UCSD-AML1 (cell line): ENCODE measurements around the gene DENND5B.
"Not testable (repeated sequence)": the region's sequence is repeated elsewhere in the genome, so short reads cannot be mapped to it uniquely, and the experiment has no call there.

ENCODE experiments used
- DNase-seq: peaks from one replicate; lab custom pipeline; 2025; ENCODE audit not compliant: unreplicated experiment; lab: John Stamatoyannopoulos, UW

Gene DENND5B

DNA sequence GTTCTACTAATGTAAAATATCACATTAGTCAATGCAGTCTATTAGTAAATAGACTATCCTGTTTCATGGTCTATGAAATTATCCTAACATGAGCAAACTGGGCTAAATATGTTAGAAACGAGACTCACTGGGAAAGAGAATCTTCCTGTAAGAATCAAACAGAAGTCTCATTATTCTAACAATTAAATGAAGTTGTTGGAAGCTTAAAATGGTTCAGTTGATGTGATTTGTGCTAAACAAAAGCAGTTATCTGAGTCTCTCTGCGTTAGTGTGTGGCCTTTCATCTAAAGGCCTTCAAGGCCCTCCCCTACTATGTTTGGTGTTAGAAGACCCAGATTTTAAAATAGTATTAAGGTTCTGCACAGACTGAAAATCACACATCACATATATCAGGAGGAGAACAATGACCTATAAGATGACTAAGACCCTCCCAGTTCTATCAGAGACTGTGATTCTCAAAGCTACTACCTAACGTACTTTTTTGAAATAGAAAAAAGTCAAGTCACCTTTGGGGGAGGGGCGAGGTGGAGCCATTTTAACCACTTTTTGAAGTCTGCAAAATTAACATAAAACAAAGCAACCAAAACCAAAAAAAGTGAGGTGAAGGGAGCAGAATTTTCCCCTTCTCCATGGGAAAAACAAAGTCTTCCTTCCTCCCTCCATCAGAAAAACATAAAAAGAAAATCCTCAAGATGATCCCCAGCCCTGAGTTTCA, 82.3 kb downstream of the DENND5B start:
- DNase-seq, result no peak

DNA sequence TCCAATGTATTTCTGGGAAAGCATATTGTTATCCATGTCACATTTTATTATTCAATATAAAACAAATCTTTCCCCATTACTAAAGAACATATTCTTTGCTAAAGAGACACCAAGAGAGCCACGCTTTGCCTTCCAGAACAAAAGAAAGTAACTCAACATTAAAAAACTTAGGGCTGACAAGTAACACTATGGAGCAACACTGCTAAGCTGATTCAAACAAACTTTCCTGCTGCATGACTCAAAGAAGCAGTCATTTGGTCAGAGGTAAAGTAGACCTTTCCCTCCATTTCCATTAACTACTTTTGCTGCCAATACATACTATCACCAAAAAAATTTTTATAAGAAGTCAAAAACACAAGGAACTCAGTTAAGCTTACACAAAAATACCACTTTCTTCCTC, 83.0 kb downstream of the DENND5B start:
- DNase-seq, result no peak

DNA sequence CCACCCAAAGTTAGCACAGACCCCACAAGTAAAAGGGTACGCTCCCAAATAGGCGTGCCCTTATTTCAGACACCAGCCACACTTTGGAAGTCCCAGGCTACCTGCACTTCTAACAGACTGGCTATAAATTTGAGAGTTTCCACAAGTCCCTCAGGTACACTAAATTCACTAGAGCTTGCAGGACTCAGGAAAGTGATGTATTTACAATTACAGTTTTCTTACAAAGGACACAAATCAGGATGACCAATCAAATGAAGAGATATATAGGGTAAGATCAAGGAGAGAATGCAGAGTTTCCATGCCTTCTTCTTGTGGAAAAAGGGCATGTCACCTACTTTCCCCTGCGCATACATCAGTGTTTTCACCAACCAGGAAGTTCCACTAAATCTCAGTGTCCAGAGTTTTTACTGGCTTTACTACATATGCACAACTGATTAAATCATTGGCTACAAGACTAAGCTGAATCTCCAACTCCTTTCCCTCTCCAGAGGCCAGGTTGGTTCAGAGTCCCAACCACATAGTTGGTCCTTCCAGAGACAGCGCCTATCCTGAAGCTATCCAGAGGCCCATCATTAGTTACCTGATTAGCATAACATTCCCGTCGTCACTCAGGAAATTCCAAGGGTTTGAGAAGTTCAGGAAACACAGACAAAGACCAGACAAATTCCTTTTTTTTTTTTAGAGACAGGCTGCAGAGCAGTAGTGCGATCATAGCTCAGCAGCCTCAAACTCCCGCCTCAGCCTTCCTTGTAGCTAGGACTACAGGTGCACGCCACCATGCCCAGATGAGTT, 84.2 kb downstream of the DENND5B start:
- DNase-seq, result no peak

DNA sequence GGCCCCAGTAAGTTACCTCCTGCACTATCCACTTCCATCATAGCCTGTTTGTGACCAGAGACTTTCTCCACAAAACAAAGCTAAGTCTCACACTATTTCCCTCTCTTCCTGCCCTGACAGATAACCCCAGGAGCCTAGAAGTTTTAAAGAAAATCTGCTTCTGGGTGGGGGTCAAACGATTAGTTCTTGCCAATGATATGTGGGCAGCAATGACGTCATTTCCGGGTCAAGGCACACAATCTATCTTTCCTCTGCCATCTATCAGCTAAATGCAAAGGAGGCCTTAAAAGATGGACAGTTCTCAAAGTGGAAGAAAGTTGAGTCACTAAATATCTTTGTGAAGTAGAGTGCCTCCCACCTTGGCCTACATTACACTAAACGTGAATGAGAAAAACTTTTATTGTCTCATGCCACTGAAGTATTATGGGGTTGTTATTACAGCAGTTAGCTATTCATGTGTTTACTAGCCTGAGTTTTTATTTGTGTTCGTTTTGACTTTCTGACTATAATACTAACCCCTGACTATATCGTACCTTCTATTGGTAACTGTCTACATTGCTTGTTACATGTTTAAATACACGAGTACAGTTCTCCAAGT, 86.2 kb downstream of the DENND5B start:
- DNase-seq, result no peak

DNA sequence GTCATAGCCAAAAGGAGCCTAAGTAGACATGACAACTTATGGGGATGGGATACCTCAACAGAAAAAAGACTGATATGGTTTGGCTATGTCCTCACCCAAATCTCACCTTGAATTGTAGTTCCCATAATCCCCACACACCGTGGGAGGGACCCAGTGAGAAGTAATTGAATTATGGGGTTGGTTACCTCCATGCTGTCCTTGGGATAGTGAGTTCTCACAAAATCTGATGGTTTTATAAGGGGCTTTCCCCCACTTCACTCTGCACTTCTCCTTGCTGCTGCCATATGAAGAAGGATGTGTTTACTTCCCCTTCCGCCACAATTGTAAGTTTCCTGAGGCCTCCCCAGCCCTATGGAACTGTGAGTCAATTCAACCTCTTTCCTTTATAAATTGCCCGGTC, 89.9 kb downstream of the DENND5B start:
- not testable (repeated sequence) for DNase-seq

DNA sequence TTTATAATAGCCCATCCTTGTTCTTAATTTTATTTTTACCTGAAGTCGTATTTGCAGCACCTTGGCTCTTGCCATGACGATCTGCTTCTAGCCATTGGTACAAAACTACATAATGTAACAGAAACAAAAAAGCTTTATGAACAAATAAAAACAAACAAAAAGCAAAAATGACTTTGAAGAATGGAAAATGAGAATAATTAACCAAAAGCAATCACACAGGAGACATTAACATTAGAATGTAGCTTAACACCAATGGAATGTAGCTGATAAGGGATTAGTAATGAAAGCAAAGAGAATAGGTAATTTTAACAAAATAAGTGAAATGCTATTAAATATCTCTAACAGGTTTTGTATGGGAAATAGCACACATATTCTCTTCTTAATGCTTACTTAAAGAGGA, 91.4 kb downstream of the DENND5B start:
- no peak for DNase-seq

DNA sequence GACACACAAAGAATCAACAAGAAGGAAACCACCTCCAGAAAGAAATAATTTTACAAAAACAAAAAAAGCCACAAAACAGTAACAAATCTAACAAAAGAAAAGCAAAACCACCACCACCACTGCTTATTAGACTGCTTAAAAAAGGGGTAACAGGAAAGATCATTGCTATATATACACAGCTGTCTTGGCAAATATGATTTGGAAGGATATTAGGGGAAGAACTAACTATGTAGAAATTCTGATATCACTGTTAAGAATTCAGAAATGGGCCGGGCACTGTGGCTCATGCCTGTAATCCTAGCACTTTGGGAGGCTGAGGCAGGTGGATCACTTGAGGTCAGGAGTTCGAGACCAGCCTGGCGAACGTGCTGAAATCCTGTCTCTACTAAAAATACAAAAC, 92.5 kb downstream of the DENND5B start:
- no peak for DNase-seq

DNA sequence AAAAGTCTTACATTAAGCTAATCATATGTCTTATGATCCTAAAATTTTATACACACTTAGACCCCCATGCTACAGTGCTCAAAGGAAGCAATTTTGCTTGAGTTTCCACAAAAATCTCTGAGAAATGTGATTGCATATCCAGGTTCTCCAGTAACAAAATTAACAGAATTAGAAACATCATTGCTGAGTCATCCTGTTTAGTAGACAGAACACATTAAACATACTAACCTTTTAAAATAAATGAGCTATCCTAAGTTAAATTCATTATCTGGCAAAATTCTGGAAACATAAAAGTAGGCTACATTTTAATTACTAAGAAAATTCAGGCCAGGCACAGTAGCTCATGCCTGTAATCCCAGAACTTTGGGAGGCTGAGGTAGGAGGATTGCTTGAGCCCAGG, 94.7 kb downstream of the DENND5B start:
- no peak for DNase-seq

DNA sequence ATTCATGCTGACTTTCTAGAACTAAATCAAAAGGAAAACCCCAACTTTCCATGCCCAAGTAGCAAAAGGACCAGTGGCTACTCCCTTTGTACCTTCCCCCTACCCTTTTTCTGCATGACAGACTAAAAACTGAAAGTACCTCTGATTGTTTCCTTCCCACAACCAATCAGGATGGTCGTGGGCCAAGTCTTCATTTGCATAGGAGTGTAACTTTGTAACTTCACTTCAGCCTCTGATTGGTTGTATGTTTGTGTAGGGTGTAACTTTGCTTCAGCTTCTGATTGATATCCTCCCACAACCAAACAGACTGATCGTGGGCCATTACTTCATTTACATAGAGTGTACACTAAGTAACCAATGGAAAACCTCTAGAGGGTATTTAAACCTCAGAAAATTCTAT, 96.5 kb downstream of the DENND5B start:
- DNase-seq, result no peak

DNA sequence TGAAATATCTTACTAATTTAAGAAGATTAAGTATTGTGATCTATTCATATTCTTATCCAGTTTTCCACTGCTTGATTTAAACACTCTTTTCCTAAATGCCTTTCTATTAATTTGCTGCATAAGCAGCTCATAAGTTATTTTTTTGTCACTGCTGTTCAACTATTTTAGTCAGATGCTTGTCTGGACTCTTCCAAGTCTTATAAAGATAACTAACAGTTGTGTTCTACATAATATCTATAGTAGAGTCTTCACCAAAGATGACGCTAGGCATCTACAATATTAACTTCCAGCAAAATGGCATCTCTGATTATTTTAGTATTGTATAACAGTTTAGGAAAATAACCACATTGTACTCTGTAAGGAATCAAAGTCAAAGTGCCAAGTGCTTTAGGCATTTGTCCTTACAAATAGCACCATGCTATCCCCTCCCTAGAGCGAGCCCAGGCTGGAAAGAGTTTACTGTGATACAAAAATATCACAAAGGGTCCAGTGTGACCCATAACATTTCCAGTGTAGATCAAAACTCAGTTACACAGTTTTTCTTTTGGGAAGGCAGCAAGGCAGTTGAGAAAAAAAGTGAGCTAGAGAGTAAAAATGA, 98.2 kb downstream of the DENND5B start:
- DNase-seq, result no peak

DNA sequence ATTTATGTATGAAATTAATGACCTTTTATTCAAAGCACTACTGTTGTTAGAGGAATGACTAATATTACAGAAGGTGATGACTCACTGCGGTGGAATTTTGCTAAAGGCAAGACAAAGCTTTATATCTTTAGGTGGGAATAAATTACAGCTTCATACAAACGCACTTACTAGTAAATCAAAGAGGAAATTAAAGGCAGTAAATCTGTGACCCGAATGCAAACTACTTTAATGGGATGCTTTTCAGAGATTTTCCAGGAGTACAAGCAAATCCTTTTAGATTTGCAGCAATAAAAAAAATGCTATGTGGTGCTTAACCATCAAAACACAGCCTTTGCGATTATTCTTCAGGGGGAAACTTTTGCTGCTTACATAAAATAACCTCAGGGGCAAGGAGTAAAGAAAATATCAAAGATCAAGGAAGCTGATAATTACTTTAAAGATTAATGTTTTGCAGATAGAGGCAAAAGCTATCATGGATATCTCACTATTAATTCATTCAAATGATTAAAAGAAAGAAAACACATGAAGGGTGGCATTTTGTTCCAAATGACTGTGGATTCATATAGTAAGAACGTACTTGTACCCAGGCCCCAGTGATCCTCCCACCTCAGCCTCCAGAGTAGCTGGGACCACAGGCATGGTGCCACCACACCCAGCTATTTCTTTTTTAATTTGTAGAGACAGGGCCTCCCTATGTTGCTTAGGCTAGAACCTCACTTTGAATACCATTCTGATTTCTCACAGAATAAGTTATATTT, 98.9 kb downstream of the DENND5B start:
- DNase-seq, result no peak

DNA sequence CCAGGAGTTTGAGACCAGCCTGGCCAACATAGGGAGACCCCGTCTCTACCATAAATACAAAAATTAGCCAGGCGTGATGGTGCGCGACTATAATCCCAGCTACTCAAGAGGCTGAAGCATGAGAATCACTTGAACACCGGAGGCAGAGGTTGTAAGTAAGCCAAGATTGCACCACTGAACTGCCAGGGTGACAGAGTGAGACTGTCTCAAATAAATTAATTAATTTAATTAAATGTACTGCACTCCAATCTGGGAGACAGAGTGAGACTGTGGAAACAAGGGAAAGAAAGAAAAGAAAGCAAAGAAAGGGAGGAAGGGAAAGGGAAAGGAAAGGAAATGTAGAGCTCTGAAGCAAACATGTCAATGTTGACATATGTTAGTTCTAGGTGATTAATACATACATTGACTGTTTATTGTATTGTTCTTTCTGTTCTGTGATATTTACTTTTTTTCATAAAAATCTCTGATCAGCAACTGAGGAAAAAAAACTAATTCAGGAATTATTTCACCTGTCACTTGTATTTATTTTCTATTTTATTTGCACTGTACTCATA, 99.6 kb downstream of the DENND5B start:
- DNase-seq, result no peak

DNA sequence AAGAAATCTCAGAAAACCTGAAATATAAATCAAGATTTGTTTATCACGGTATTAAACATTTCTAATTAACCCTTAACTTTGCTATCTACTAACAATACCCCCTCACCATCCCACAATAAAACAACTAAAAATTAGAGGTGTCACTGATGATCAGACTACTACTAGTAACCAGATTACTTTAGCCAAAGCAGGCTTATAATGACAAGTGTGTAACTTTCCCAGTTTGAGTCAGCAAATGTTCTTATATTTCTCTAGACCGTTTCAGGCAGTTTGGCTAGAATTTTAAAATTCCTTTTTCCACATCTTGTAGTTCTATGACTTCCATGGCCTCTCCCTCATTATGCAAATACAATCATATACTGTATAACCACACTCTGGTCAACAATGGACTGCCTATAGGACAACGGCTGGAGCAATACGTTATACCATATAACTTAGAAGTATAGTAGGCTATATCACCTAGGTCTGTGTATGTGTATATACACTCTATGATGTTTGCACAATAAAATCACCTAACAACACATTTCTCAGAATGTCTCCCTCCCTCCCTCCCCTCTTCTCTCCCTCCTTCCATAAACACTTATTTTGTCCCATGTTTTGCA, 102.1 kb downstream of the DENND5B start:
- no peak for DNase-seq

DNA sequence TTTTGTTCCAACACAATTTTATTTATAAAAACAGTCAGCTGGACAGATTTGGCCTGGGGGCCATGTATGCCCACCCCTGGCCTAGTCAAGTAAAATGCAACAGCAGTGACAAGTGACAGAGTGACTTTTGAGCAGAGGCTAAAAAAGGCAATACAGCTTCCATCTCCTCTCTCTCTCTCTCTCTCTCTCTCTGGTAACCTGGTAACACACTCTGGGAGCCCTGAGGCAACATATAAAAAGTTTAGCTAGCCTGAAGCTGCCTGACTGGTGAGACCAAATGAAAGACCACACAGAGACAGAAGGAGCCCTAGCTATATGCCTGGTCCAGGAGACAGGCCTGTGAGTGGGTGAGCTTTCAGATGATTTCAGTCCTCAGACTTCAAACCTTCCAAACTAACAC, 105.4 kb downstream of the DENND5B start:
- no peak for DNase-seq

DNA sequence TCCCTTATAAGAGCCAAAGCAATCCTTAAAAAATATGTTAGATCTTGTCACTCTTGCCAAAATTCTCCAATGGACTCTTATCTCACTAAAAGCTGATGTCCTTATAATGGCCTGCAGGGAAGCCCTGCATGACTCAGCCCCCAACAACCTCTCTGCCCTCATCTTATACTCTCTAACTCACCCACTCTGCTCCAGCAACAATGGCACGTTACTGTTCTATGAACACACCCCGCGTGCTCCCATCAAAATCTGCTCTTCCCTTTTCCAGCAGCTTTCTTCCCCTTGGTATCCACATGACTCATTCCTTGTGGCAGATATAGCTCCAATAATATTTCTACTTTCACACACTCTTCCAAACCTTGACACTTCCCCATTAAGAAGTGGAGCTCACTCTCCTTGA, 108.1 kb downstream of the DENND5B start:
- no peak for DNase-seq

DNA sequence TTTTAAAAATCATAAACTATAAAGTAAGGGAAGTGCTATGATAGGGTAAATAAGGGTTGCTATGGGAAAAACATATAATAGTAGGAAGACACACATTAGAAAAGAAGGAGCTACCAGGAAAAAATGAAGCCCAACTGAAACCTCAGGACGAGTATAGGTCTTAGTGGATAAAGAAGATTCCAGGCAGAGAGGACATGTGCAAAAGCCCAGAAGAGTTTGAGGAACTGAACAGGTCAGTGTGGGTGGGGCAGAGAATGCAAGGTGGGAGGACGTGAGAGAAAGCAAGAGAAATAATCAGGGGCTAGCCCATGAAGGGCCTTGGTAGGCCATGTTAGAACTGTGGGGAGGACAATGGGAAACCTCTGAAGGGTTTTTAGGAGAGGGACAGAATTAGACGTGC, 109.5 kb downstream of the DENND5B start:
- no peak for DNase-seq

DNA sequence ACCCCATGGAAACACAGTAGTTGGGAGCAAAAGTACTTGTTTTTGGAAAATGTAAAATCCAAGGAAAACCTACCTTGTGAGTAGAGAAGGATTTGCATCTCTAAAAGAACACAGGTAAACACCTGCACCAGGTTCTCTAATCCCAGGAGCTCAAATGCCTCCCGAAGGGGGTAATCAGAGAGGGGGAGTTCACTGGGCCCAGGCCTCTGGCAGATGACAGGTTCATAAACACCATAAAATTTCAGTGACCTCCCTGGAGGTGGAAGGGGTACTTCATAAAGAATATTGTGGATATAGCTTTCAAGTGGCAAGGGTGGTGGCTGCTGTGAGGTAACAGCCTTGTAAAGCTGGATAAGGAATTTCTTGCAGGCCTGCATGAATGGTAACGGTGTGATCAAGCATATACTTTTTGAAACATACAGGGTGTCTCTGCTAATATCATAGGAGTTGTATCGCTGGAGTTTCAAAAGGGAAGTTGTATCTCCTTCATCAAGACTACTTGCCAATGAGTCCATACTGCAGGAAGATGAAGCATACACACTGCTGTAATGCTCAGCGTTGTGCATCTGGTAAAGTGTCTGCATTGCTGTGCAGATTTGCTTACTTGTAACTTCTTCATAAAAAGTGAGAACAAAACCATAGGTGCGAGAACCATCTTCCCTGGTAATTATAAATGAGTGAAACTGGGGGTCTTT, 111.3 kb downstream of the DENND5B start:
- no peak for DNase-seq

DNA sequence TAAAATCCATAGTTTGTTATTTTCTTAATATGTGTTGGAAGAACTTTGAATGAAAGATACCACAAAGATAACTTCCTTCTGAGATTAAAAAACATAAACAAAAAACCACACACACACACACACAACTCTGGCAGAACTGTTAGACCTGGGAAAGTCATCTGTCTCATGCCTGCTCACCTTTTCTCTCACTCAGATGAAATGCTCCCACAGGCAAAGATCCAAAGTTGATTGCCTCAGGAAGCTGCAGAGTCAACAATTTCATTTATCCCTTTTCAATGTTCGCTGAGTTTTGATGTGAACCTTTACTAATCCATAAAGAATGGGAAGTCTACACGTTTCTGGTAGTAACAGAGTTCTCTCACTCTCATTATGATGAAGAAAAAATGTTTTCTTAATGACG, 112.0 kb downstream of the DENND5B start:
- no peak for DNase-seq

DNA sequence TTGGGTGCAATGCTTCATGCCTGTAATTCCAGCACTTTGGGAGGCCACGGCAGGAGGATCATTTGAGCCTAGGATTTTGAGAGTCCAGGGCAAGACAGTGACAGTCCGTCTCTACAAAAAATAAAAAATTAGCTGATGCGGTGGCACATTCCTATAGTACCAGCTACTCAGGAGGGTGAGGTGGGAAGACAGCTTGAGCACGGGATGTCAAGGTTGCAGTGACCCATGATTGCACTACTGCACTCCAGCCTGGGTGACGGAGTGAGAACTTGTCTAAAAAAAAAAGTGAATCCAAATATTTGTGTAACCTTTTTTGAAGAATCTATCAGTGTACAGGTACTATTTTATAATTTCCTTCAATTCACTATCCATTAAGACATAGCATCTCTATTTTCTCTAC, 112.5 kb downstream of the DENND5B start:
- DNase-seq, result no peak

DNA sequence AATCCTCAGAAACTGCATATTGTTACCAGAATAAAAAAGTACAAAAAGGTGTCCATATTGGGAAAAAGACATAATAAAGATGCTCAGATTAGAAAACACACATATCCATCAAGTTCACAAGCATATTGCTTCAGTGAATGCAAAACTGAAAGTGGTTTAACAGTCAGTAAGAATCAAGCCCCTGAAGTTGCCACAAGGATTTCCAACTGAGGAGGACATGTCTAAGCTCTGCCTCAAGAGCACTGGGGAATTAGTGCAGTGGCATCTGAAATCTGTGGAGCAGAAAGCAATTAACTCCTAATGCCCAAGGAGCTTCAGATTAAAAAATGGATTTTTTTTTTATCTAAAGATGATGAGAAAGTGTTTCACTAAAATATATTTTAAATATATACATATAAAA, 113.2 kb downstream of the DENND5B start:
- DNase-seq, result no peak
